H9 (cell line): ENCODE results near the gene ART4. TPM values are rescaled to one million over a fixed set of nuclear protein-coding genes. Genes with fewer than 3 reads are reported as not detected.

Experiments
- DNase-seq: peaks from one replicate; pipeline ENCODE4 v3.0.0-alpha.2; 2017
- H2AFZ ChIP-seq: one replicate; pipeline ENCODE4 v1.6.1; 2013; ENCODE audit warnings: mild to moderate bottlenecking, low read length, control low read depth, moderate library complexity
- H2AK5ac ChIP-seq: 2 replicates; pipeline ENCODE4 v1.6.1; 2013; ENCODE audit warnings: low read length, control low read depth, mixed read lengths; ENCODE audit not compliant: insufficient read length
- H2BK120ac ChIP-seq: one replicate; pipeline ENCODE4 v1.6.1; 2013; ENCODE audit warnings: low read depth, mild to moderate bottlenecking, low read length, control low read depth, inconsistent platforms; ENCODE audit not compliant: poor library complexity, severe bottlenecking
- H2BK12ac ChIP-seq: 2 replicates; pipeline ENCODE4 v1.6.1; 2013; ENCODE audit warnings: low read length, control low read depth, mixed read lengths, low read depth; ENCODE audit not compliant: insufficient read length
- H2BK15ac ChIP-seq: 2 replicates; pipeline ENCODE4 v1.6.1; 2013; ENCODE audit warnings: low read depth, low read length, control low read depth
- H2BK20ac ChIP-seq: one replicate; pipeline ENCODE4 v1.6.1; 2013; ENCODE audit warnings: low read depth, mild to moderate bottlenecking, low read length, control low read depth, inconsistent platforms; ENCODE audit not compliant: poor library complexity, severe bottlenecking
- H2BK5ac ChIP-seq: 2 replicates; pipeline ENCODE4 v1.6.1; 2013; ENCODE audit warnings: low read length, control low read depth, mixed read lengths; ENCODE audit not compliant: insufficient read length
- H3K14ac ChIP-seq: 2 replicates; pipeline ENCODE4 v1.6.1; 2013; ENCODE audit warnings: low read length, control low read depth; ENCODE audit not compliant: insufficient read depth
- H3K18ac ChIP-seq: 2 replicates; pipeline ENCODE4 v1.6.1; 2013; ENCODE audit warnings: low read depth, mild to moderate bottlenecking, mixed read lengths, low read length, control low read depth; ENCODE audit not compliant: insufficient read length
- H3K23ac ChIP-seq: 2 replicates; pipeline ENCODE4 v1.6.1; 2013; ENCODE audit warnings: low read length, control low read depth, mixed read lengths, low read depth; ENCODE audit not compliant: insufficient read length
- H3K23me2 ChIP-seq: 2 replicates; pipeline ENCODE4 v1.6.1; 2013; ENCODE audit warnings: low read depth, mild to moderate bottlenecking, mixed read lengths, low read length, control low read depth; ENCODE audit not compliant: insufficient read length, poor library complexity, severe bottlenecking
- H3K27ac ChIP-seq: 2 replicates; pipeline ENCODE4 v1.5.1; 2013; ENCODE audit warnings: low read length, control low read depth, mixed read lengths, low read depth; ENCODE audit not compliant: insufficient read length
- H3K27me3 ChIP-seq: 2 replicates; pipeline ENCODE4 v1.6.1; 2013; ENCODE audit warnings: low read length, control low read depth, inconsistent platforms; ENCODE audit not compliant: insufficient read depth
- H3K4ac ChIP-seq: 2 replicates; pipeline ENCODE4 v1.6.1; 2013; ENCODE audit warnings: low read depth, mild to moderate bottlenecking, control low read depth, inconsistent platforms, low read length, moderate library complexity
- H3K4me1 ChIP-seq: 2 replicates; pipeline ENCODE4 v1.6.1; 2013; ENCODE audit warnings: low read length, control low read depth, inconsistent platforms; ENCODE audit not compliant: insufficient read depth
- H3K4me2 ChIP-seq: 2 replicates; pipeline ENCODE4 v1.6.1; 2013; ENCODE audit warnings: low read length, control low read depth, mixed read lengths; ENCODE audit not compliant: insufficient read length, insufficient read depth
- H3K56ac ChIP-seq: 2 replicates; pipeline ENCODE4 v1.6.1; 2013; ENCODE audit warnings: low read depth, mild to moderate bottlenecking, mixed read lengths, low read length, control low read depth; ENCODE audit not compliant: insufficient read length
- H3K79me1 ChIP-seq: 2 replicates; pipeline ENCODE4 v1.6.1; 2013; ENCODE audit warnings: low read depth, mild to moderate bottlenecking, moderate library complexity, low read length, control low read depth, inconsistent platforms; ENCODE audit not compliant: insufficient read depth, poor library complexity, severe bottlenecking
- H3K79me2 ChIP-seq: 2 replicates; pipeline ENCODE4 v1.6.1; 2013; ENCODE audit warnings: low read length, control low read depth, inconsistent platforms; ENCODE audit not compliant: insufficient read depth
- H3K9ac ChIP-seq: 2 replicates; pipeline ENCODE4 v1.6.1; 2013; ENCODE audit warnings: low read length, control low read depth, mixed read lengths; ENCODE audit not compliant: insufficient read length; ENCODE audit errors: extremely low read depth
- H3K9me3 ChIP-seq: one replicate; pipeline ENCODE4 v1.6.1; 2013; ENCODE audit warnings: low read depth, low read length, inconsistent platforms; ENCODE audit not compliant: control insufficient read depth
- H3T11ph ChIP-seq: one replicate; pipeline ENCODE4 v1.6.1; 2013; ENCODE audit warnings: mild to moderate bottlenecking, low read length, control low read depth, inconsistent platforms
- H4K20me1 ChIP-seq: one replicate; pipeline ENCODE4 v1.6.1; 2013; ENCODE audit not compliant: control insufficient read depth, insufficient read length, insufficient read depth
- H4K5ac ChIP-seq: 2 replicates; pipeline ENCODE4 v1.6.1; 2013; ENCODE audit warnings: low read depth, mild to moderate bottlenecking, mixed read lengths, low read length, control low read depth; ENCODE audit not compliant: insufficient read length
- H4K8ac ChIP-seq: replicated peaks from 2 replicates; pipeline ENCODE4 v1.6.1; 2013; ENCODE audit warnings: low read length, control low read depth, mixed read lengths, low read depth; ENCODE audit not compliant: insufficient read length
- H4K91ac ChIP-seq: 2 replicates; pipeline ENCODE4 v1.6.1; 2013; ENCODE audit warnings: low read depth, mild to moderate bottlenecking, moderate library complexity, mixed read lengths, low read length, control low read depth; ENCODE audit not compliant: insufficient read length
- H3K27ac Mint-ChIP-seq, 3 experiments: 2 replicates in 2 of 3; 3 replicates in 1 of 3; pipeline ENCODE4 v1.8.0; 2020 to 2021; ENCODE audit warnings: mixed read lengths in 3 of 3, mild to moderate bottlenecking in 1 of 3, moderate library complexity in 1 of 3
- H3K27me3 Mint-ChIP-seq: 2 replicates; pipeline ENCODE4 v1.8.0; 2021; ENCODE audit warnings: low read depth, mild to moderate bottlenecking, moderate library complexity, mixed read lengths
- H3K36me3 Mint-ChIP-seq, 3 experiments: 2 replicates in 2 of 3; 3 replicates in 1 of 3; pipeline ENCODE4 v1.8.0; 2020 to 2021; ENCODE audit warnings: low read depth in 3 of 3, mixed read lengths in 3 of 3; ENCODE audit not compliant: insufficient read depth in 1 of 3
- H3K4me1 Mint-ChIP-seq, 2 experiments: 2 replicates each; pipeline ENCODE4 v1.8.0; 2020; ENCODE audit warnings: mixed read lengths in 2 of 2
- H3K4me3 Mint-ChIP-seq, 2 experiments: 2 replicates in 1 of 2; 3 replicates in 1 of 2; pipeline ENCODE4 v1.8.0; 2020 to 2021; ENCODE audit warnings: mild to moderate bottlenecking in 2 of 2, mixed read lengths in 2 of 2, moderate library complexity in 1 of 2
- H3K9me3 Mint-ChIP-seq, 2 experiments: 2 replicates in 1 of 2; 3 replicates in 1 of 2; pipeline ENCODE4 v1.8.0; 2020; ENCODE audit warnings: mild to moderate bottlenecking in 2 of 2, mixed read lengths in 2 of 2, moderate library complexity in 1 of 2
- WGBS: extraction: QIAGEN DNeasy Blood & Tissue Kit; methylation state at CpG from one replicate; pipeline ENCODE4 v1.1.7; 2013; ENCODE audit warnings: missing lambda C conversion rate, low lambda C conversion rate, mixed read lengths; ENCODE audit not compliant: insufficient read length; ENCODE audit errors: extremely low coverage; 5-methylcytosine and 5-hydroxymethylcytosine counted together
- total RNA-seq: library from RNA; stranded (reverse); gene quantifications from 2 replicates; pipeline ENCODE4 v1.2.1, GENCODE V29; 2021
- TF ChIP-seq, protein P1 (sequence below): fragments of 200-600 bp; sonication (generic); conservative IDR thresholded peaks from 3 replicates; pipeline ENCODE4 v1.8.0; 2021; ENCODE audit warnings: antibody characterized with exemption, mild to moderate bottlenecking

ART4 gene
- total RNA-seq, 1 experiment from 2014 or later, result not detected

DNA sequence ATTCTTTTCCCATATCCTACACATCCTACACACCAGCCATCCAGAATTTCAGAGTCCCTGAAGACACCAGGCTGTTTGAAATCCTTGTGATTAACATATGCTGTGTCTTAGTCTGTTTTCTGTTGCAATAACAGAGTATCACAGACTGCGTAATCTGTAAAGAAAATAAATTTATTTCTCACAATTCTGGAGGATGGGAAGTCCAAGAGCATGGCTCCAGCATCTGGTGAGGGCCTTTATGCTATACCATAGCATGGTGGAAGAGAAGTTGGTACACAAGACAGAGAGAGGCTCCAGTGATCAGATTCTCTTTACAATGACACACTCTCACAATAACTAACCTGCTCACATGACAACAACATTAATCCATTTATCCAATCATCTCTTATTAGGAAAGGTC, 4.1 kb downstream of the ART4 start:
- TF ChIP-seq, protein P1, sequence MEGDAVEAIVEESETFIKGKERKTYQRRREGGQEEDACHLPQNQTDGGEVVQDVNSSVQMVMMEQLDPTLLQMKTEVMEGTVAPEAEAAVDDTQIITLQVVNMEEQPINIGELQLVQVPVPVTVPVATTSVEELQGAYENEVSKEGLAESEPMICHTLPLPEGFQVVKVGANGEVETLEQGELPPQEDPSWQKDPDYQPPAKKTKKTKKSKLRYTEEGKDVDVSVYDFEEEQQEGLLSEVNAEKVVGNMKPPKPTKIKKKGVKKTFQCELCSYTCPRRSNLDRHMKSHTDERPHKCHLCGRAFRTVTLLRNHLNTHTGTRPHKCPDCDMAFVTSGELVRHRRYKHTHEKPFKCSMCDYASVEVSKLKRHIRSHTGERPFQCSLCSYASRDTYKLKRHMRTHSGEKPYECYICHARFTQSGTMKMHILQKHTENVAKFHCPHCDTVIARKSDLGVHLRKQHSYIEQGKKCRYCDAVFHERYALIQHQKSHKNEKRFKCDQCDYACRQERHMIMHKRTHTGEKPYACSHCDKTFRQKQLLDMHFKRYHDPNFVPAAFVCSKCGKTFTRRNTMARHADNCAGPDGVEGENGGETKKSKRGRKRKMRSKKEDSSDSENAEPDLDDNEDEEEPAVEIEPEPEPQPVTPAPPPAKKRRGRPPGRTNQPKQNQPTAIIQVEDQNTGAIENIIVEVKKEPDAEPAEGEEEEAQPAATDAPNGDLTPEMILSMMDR, result no peak
- no peaks in the 10 kb centered on the region for H3K79me2 ChIP-seq
- H3K4me2 ChIP-seq, result no peak overlapping the region
- H3K4me1 ChIP-seq, result no peaks in the 10 kb centered on the region
- no peak overlapping the region for H3K14ac ChIP-seq
- no peak overlapping the region for H3K18ac ChIP-seq
- no peak overlapping the region for H3K27ac ChIP-seq
- no peak overlapping the region for H4K8ac ChIP-seq
- no peak overlapping the region; a peak in 2 of 7 replicates for H3K27ac Mint-ChIP-seq
- H4K5ac ChIP-seq, result no peak overlapping the region
- H3K56ac ChIP-seq, result no peak overlapping the region
- H3K9me3 Mint-ChIP-seq, result peaks cover 7 to 9% of the 10 kb centered on the region in 2 experiments
- no peak overlapping the region for H3K23ac ChIP-seq
- WGBS, result no CpG with 5 or more reads among the region's 1 CpG
- no peaks in the 10 kb centered on the region for H4K20me1 ChIP-seq
- H3K23me2 ChIP-seq, result no peaks in the 10 kb centered on the region
- H3K4ac ChIP-seq, result no peak overlapping the region
- DNase-seq, result no peak
- no peaks in the 10 kb centered on the region for H3K27me3 Mint-ChIP-seq
- H3T11ph ChIP-seq, result no peak overlapping the region
- no peak overlapping the region for H2BK15ac ChIP-seq
- peaks cover 0 to 10% (median 0%) of the 10 kb centered on the region in 3 experiments; a peak in 2 of 7 replicates for H3K36me3 Mint-ChIP-seq
- H3K9me3 ChIP-seq, result no peaks in the 10 kb centered on the region
- no peak overlapping the region for H3K9ac ChIP-seq
- H4K91ac ChIP-seq, result no peak overlapping the region
- H2BK20ac ChIP-seq, result no peak overlapping the region
- H3K4me1 Mint-ChIP-seq, result peaks cover 4 to 8% of the 10 kb centered on the region in 2 experiments; a peak in 3 of 4 replicates
- H3K27me3 ChIP-seq, result no peaks in the 10 kb centered on the region
- H2BK5ac ChIP-seq, result no peak overlapping the region
- no peak overlapping the region for H2BK12ac ChIP-seq
- no peak overlapping the region for H2AK5ac ChIP-seq
- no peaks in the 10 kb centered on the region for H3K79me1 ChIP-seq
- H2BK120ac ChIP-seq, result no peak overlapping the region
- H3K4me3 Mint-ChIP-seq, result no peak overlapping the region
- no peak overlapping the region for H2AFZ ChIP-seq
